Neural cell (in vitro differentiated cells): ENCODE measurements around the gene ANKRD44.

Source experiments
- CTCF ChIP-seq: fragments of 450-650 bp; IDR thresholded peaks from 2 replicates; pipeline ENCODE4 v1.5.1; 2014; ENCODE audit warnings: antibody characterized with exemption, mild to moderate bottlenecking, moderate library complexity; ENCODE audit not compliant: poor library complexity, severe bottlenecking
- EP300 ChIP-seq: fragments of 450-650 bp; conservative IDR thresholded peaks from 2 replicates; pipeline ENCODE4 v1.6.1; 2014; ENCODE audit warnings: antibody characterized with exemption, mild to moderate bottlenecking, moderate library complexity; ENCODE audit not compliant: poor library complexity, severe bottlenecking
- RAD21 ChIP-seq: fragments of 450-650 bp; conservative IDR thresholded peaks from 2 replicates; pipeline ENCODE4 v1.6.1; 2014; ENCODE audit warnings: antibody characterized with exemption, mild to moderate bottlenecking, moderate library complexity
- SMC3 ChIP-seq: fragments of 450-650 bp; conservative IDR thresholded peaks from 2 replicates; pipeline ENCODE4 v1.6.1; 2014; ENCODE audit warnings: antibody characterized with exemption, mild to moderate bottlenecking, moderate library complexity; ENCODE audit not compliant: poor library complexity
- TAF1 ChIP-seq: IDR thresholded peaks from 2 replicates; pipeline ENCODE4 v1.6.1; 2012; ENCODE audit warnings: low read depth

- TF ChIP-seq CTCF (no peak), EP300 (no peak), RAD21 (no peak), SMC3 (no peak), TAF1 (no peak)
These were observed 13.7 kb downstream of the ANKRD44 start for GRCh38 chr2:197296835-197297234.
